SK-N-SH (cell line): ENCODE measurements around the gene KRTAP9-8. TPM values are rescaled to one million over a fixed set of nuclear protein-coding genes. Genes with fewer than 3 reads are reported as not detected.
"Not testable (repeated sequence)": the region's sequence is repeated elsewhere in the genome, so short reads cannot be mapped to it uniquely, and the experiment has no call there.

Experiments used
- CTCF ChIA-PET: fragments of 300-600, 350-600 bp; formaldehyde crosslinking; extraction: SDS; loops from one replicate; lab custom pipeline; 2021; lab: Yijun Ruan, JAX
- POLR2A ChIA-PET: fragments of 350-600 bp; sonication (Branson Sonifier 250); formaldehyde crosslinking; extraction: SDS; loops from one replicate; lab custom pipeline; 2020; ENCODE audit warnings: antibody characterized with exemption, inconsistent platforms; lab: Yijun Ruan, JAX
- DNase-seq: peaks from one replicate; pipeline ENCODE4 v3.0.0; 2012
- H2AFZ ChIP-seq: fragments of 200-600 bp; sonication (generic); 2 replicates; pipeline ENCODE4 v1.8.1; 2016; ENCODE audit warnings: antibody characterized with exemption, mild to moderate bottlenecking, low read depth
- H3F3A ChIP-seq: fragments of 200-600 bp; sonication (generic); replicated peaks from 2 replicates; pipeline ENCODE3; 2016; ENCODE audit warnings: antibody characterized with exemption, mild to moderate bottlenecking; ENCODE audit not compliant: insufficient read depth
- H3K27ac ChIP-seq, 2 experiments: fragments of 200-500 bp in 1 of 2; fragments of 200-600 bp in 1 of 2; sonication (Bioruptor generic) in 1 of 2; sonication (generic), shearing (Covaris generic) in 1 of 2; 2 replicates each; pipeline versions ENCODE4 v1.5.1 to v1.6.1; 2014 to 2016; ENCODE audit warnings: low read depth in 2 of 2, inconsistent platforms in 1 of 2, low read length in 1 of 2, mild to moderate bottlenecking in 1 of 2, mixed read lengths in 1 of 2
- H3K27me3 ChIP-seq: fragments of 200-600 bp; sonication (generic), shearing (Covaris generic); 2 replicates; pipeline ENCODE4 v1.6.1; 2016; ENCODE audit warnings: mixed run types; ENCODE audit not compliant: insufficient read depth
- H3K36me3 ChIP-seq, 2 experiments: fragments of 200-500 bp in 1 of 2; fragments of 200-600 bp in 1 of 2; sonication (Bioruptor generic) in 1 of 2; sonication (generic) in 1 of 2; replicated peaks in 1 of 2; 2 replicates each; pipeline versions ENCODE3 to v1.5.1; 2014 to 2016; ENCODE audit warnings: low read length in 1 of 2, mild to moderate bottlenecking in 1 of 2; ENCODE audit not compliant: insufficient read depth in 2 of 2, control insufficient read depth in 1 of 2
- H3K4me1 ChIP-seq, 2 experiments: fragments of 200-500 bp in 1 of 2; fragments of 200-600 bp in 1 of 2; sonication (Bioruptor generic) in 1 of 2; sonication (generic), shearing (Covaris generic) in 1 of 2; 2 replicates each; pipeline versions ENCODE4 v1.5.1 to v1.6.1; 2014 to 2016; ENCODE audit warnings: low read depth in 1 of 2, low read length in 1 of 2, mixed run types in 1 of 2; ENCODE audit not compliant: insufficient read depth in 2 of 2, control insufficient read depth in 1 of 2
- H3K4me2 ChIP-seq: fragments of 200-600 bp; sonication (generic), shearing (Covaris generic); 2 replicates; pipeline ENCODE4 v1.6.1; 2017; ENCODE audit warnings: mixed run types
- H3K4me3 ChIP-seq, 2 experiments: fragments of 200-500 bp in 1 of 2; fragments of 200-600 bp in 1 of 2; sonication (Bioruptor generic) in 1 of 2; sonication (generic), shearing (Covaris generic) in 1 of 2; 2 replicates each; pipeline versions ENCODE4 v1.5.1 to v1.8.1; 2014 to 2016; ENCODE audit warnings: low read depth in 2 of 2, inconsistent platforms in 1 of 2, low read length in 1 of 2, mild to moderate bottlenecking in 1 of 2, mixed read lengths in 1 of 2, moderate library complexity in 1 of 2
- H3K79me2 ChIP-seq: fragments of 200-600 bp; sonication (generic); 2 replicates; pipeline ENCODE4 v1.8.1; 2017; ENCODE audit warnings: mild to moderate bottlenecking; ENCODE audit not compliant: insufficient read depth
- H3K9ac ChIP-seq: fragments of 200-600 bp; sonication (generic); 2 replicates; pipeline ENCODE4 v1.6.1; 2017; ENCODE audit warnings: mixed run types
- H3K9me2 ChIP-seq: fragments of 200-600 bp; sonication (generic); 2 replicates; pipeline ENCODE4 v1.6.1; 2017; ENCODE audit warnings: mixed run types
- H3K9me3 ChIP-seq: fragments of 200-600 bp; sonication (generic); 2 replicates; pipeline ENCODE4 v1.6.1; 2017; ENCODE audit warnings: mixed run types, mild to moderate bottlenecking, moderate library complexity
- H4K20me1 ChIP-seq: fragments of 200-600 bp; sonication (generic); 2 replicates; pipeline ENCODE4 v1.6.1; 2017; ENCODE audit warnings: mild to moderate bottlenecking, mixed run types; ENCODE audit not compliant: insufficient read depth
- FOSL2 ChIP-seq: IDR thresholded peaks from 2 replicates; pipeline ENCODE4 v1.4.0; 2012; ENCODE audit warnings: low read depth, mild to moderate bottlenecking, moderate library complexity, borderline replicate concordance
- FOXJ3 ChIP-seq: sonication (generic); formaldehyde crosslinking; IDR thresholded peaks from 2 replicates; pipeline ENCODE4 v1.5.1; 2020; ENCODE audit warnings: mild to moderate bottlenecking, missing genetic modification reagents
- FOXM1 ChIP-seq: IDR thresholded peaks from 2 replicates; pipeline ENCODE4 v1.4.0; 2012; ENCODE audit warnings: low read depth, mild to moderate bottlenecking
- POLR2AphosphoS5 ChIP-seq: IDR thresholded peaks from 2 replicates; pipeline ENCODE4 v1.6.1; 2012; ENCODE audit warnings: low read depth, low read length
- RXRA ChIP-seq: IDR thresholded peaks from 2 replicates; pipeline ENCODE4 v1.4.0; 2012; ENCODE audit warnings: low read depth, mild to moderate bottlenecking, borderline replicate concordance
- SMC3 ChIP-seq: IDR thresholded peaks from 2 replicates; pipeline ENCODE4 v1.6.1; 2012; ENCODE audit warnings: low read depth, low read length, improper control_type of control experiment
- WGBS: methylation state at CpG from one replicate; pipeline ENCODE4 v1.1.6; 2017; ENCODE audit warnings: low lambda C conversion rate; 5-methylcytosine and 5-hydroxymethylcytosine counted together
- polyA plus RNA-seq, 3 experiments: library from polyadenylated mRNA; depleted of rRNA; stranded (reverse); fragments of >200 nt; gene quantifications; 2 replicates each; pipeline ENCODE4 v1.2.3, GENCODE V29; 2012
- TF ChIP-seq, protein P1 (sequence below): fragments of 150-350 bp; IDR thresholded peaks from 2 replicates; pipeline ENCODE4 v1.6.1; 2017; ENCODE audit warnings: antibody characterized with exemption, low read length, low read depth, borderline replicate concordance
- TF ChIP-seq, protein P2 (sequence below): IDR thresholded peaks from 2 replicates; pipeline ENCODE4 v1.4.0; 2012; ENCODE audit warnings: low read depth, borderline replicate concordance
- TF ChIP-seq, protein P3 (sequence below): fragments of 200-600 bp; sonication (generic); IDR thresholded peaks from 2 replicates; pipeline ENCODE4 v1.6.1; 2017; ENCODE audit warnings: antibody characterized with exemption, mild to moderate bottlenecking, moderate library complexity

KRTAP9-8 gene, protein sequence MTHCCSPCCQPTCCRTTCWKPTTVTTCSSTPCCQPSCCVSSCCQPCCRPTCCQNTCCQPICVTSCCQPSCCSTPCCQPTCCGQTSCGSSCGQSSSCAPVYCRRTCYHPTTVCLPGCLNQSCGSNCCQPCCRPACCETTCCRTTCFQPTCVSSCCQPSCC
- not detected in 2 replicates for polyA plus RNA-seq (2012; rRNA removed)
- polyA plus RNA-seq (2012; cell fraction: cytosol; rRNA removed) = not detected in 2 replicates
- polyA plus RNA-seq (2012; cell fraction: nucleus; rRNA removed) = not detected in 2 replicates

DNA sequence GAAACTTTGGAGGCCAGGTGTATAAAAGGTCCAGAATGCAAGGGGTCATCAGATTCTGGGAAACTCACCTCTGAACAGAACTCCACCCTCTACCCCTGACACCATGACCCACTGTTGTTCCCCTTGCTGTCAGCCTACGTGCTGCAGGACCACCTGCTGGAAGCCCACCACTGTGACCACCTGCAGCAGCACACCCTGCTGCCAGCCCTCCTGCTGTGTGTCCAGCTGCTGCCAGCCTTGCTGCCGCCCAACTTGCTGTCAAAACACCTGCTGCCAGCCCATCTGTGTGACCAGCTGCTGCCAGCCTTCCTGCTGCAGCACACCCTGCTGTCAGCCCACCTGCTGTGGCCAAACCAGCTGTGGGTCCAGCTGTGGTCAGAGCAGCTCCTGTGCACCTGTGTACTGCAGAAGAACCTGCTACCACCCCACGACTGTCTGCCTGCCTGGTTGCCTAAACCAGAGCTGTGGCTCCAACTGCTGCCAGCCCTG is at the start of gene KRTAP9-8:
Gene KRTAP9-8, plus strand, starts transcription at position 51 of the 489 bp plus-strand sequence. Its CDS starts 53 bp downstream, at position 104.
- WGBS = 6% methylated on average over 2 of the region's 3 CpGs
- H3K36me3 ChIP-seq, DNase-seq, H3K4me3 ChIP-seq, H3K79me2 ChIP-seq, H3K9ac ChIP-seq, H3K4me1 ChIP-seq, CTCF ChIA-PET, H2AFZ ChIP-seq, H3K9me2 ChIP-seq, H3K27ac ChIP-seq, H3K9me3 ChIP-seq, H3K4me2 ChIP-seq, POLR2A ChIA-PET, H3F3A ChIP-seq, H4K20me1 ChIP-seq: not testable (repeated sequence)
- peaks cover 12% of the 10 kb centered on the region; the same call in 1 of the 2 replicates for H3K27me3 ChIP-seq

DNA sequence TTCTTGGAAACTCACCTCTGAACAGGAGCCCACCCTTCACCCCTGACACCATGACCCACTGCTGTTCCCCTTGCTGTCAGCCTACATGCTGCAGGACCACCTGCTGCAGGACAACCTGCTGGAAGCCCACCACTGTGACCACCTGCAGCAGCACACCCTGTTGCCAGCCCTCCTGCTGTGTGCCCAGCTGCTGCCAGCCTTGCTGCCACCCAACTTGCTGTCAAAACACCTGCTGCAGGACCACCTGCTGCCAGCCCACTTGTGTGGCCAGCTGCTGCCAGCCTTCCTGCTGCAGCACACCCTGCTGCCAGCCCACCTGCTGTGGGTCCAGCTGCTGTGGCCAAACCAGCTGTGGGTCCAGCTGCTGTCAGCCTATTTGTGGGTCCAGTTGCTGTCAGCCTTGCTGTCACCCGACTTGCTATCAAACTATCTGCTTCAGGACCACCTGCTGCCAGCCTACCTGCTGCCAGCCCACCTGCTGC is 47.9 kb upstream of the KRTAP9-8 start, which contains the start of gene KRTAP9-1:
Gene KRTAP9-1, plus strand, starts transcription at position 51 of the 482 bp plus-strand sequence. Its CDS starts 0 bp downstream, at position 51.
- H3K27ac ChIP-seq, H3K9me2 ChIP-seq, H3K4me1 ChIP-seq, H3K4me3 ChIP-seq, H3K4me2 ChIP-seq, H3K36me3 ChIP-seq, H3K9ac ChIP-seq, H4K20me1 ChIP-seq, DNase-seq, H2AFZ ChIP-seq, CTCF ChIA-PET, H3K9me3 ChIP-seq, H3F3A ChIP-seq, POLR2A ChIA-PET, H3K79me2 ChIP-seq: not testable (repeated sequence)
- peaks cover 12% of the 10 kb centered on the region; the same call in 1 of the 2 replicates for H3K27me3 ChIP-seq
- WGBS = no CpG with 5 or more reads among the region's 1 CpG

DNA sequence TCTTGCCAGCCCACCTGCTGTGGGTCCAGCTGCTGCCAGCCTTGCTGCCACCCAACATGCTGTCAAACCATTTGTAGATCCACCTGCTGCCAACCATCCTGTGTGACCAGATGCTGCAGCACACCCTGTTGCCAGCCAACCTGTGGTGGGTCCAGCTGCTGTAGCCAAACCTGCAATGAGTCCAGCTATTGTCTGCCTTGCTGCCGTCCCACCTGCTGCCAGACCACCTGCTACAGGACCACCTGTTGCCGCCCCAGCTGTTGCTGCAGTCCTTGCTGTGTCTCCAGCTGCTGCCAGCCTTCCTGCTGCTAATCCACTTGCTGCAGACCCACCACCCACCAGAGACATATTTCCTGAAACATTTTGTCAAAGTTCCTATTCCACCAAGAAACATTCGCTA is 47.5 kb upstream of the KRTAP9-8 start:
- H3K9me3 ChIP-seq = no peaks in the 10 kb centered on the region
- WGBS = 6% methylated on average over 3 of the region's 3 CpGs

More for the DNA sequence above, 47.5 kb upstream of the KRTAP9-8 start:
- POLR2A ChIA-PET = no interaction called here
- peaks cover 12% of the 10 kb centered on the region; the same call in 1 of the 2 replicates for H3K27me3 ChIP-seq
- DNase-seq = no peak
- no peaks in the 10 kb centered on the region for H4K20me1 ChIP-seq
- no peak for TF ChIP-seq FOSL2
- TF ChIP-seq POLR2AphosphoS5 = no peak
- TF ChIP-seq, protein P1, sequence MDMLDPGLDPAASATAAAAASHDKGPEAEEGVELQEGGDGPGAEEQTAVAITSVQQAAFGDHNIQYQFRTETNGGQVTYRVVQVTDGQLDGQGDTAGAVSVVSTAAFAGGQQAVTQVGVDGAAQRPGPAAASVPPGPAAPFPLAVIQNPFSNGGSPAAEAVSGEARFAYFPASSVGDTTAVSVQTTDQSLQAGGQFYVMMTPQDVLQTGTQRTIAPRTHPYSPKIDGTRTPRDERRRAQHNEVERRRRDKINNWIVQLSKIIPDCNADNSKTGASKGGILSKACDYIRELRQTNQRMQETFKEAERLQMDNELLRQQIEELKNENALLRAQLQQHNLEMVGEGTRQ = no peak
- TF ChIP-seq, protein P2, sequence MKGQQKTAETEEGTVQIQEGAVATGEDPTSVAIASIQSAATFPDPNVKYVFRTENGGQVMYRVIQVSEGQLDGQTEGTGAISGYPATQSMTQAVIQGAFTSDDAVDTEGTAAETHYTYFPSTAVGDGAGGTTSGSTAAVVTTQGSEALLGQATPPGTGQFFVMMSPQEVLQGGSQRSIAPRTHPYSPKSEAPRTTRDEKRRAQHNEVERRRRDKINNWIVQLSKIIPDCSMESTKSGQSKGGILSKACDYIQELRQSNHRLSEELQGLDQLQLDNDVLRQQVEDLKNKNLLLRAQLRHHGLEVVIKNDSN = no peak
- TF ChIP-seq SMC3 = no peak
- TF ChIP-seq, protein P3, sequence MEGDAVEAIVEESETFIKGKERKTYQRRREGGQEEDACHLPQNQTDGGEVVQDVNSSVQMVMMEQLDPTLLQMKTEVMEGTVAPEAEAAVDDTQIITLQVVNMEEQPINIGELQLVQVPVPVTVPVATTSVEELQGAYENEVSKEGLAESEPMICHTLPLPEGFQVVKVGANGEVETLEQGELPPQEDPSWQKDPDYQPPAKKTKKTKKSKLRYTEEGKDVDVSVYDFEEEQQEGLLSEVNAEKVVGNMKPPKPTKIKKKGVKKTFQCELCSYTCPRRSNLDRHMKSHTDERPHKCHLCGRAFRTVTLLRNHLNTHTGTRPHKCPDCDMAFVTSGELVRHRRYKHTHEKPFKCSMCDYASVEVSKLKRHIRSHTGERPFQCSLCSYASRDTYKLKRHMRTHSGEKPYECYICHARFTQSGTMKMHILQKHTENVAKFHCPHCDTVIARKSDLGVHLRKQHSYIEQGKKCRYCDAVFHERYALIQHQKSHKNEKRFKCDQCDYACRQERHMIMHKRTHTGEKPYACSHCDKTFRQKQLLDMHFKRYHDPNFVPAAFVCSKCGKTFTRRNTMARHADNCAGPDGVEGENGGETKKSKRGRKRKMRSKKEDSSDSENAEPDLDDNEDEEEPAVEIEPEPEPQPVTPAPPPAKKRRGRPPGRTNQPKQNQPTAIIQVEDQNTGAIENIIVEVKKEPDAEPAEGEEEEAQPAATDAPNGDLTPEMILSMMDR = no peak
- TF ChIP-seq FOXJ3 = no peak
- no peak for TF ChIP-seq RXRA
- TF ChIP-seq FOXM1 = no peak
- TF ChIP-seq, all 33 proteins: peak for 0
- no peak overlapping the region for H2AFZ ChIP-seq
- no peak overlapping the region for H3K4me2 ChIP-seq
- H3K27ac ChIP-seq = no peak overlapping the region
- no peaks in the 10 kb centered on the region for H3K36me3 ChIP-seq
- CTCF ChIA-PET = no interaction called here
- no peaks in the 10 kb centered on the region for H3K9me2 ChIP-seq
- H3K4me3 ChIP-seq = no peak overlapping the region
- no peak overlapping the region for H3K9ac ChIP-seq
- no peaks in the 10 kb centered on the region for H3K4me1 ChIP-seq
- H3F3A ChIP-seq = no peaks in the 10 kb centered on the region
- H3K79me2 ChIP-seq = no peaks in the 10 kb centered on the region
